Adrenal gland (tissue), 12 donors: ENCODE measurements around the gene PLEKHD1. TPM values are rescaled to one million over a fixed set of nuclear protein-coding genes. Genes with fewer than 3 reads are reported as not detected.
A peak's percentile ranks its signal among the peaks of the same experiment; 100 is the strongest.

Experiments
- DNase-seq, 7 donors: peaks; one replicate each; pipeline ENCODE4 v3.0.0-alpha.2; 2019 to 2020
- H3K27ac ChIP-seq, 5 donors: fragments of 200-600 bp; sonication (generic) in 4 of 5; 1 replicate in 3 of 5; 2 replicates in 2 of 5; pipeline versions ENCODE4 v1.5.1 to v1.8.0; 2016 to 2020; ENCODE audit warnings: mild to moderate bottlenecking in 1 of 5
- H3K27me3 ChIP-seq: fragments of 200-600 bp; 2 replicates; pipeline ENCODE4 v1.8.0; 2021
- H3K36me3 ChIP-seq, 2 donors: fragments of 200-600 bp; replicated peaks in 1 of 2; 1 replicate in 1 of 2; 2 replicates in 1 of 2; pipeline versions ENCODE4 v1.5.1 to v1.8.0; 2018 to 2022
- H3K4me1 ChIP-seq, 2 donors: fragments of 200-600 bp; replicated peaks in 1 of 2; 1 replicate in 1 of 2; 2 replicates in 1 of 2; pipeline versions ENCODE4 v1.5.1 to v1.8.0; 2018 to 2021
- H3K4me3 ChIP-seq, 4 donors: fragments of 200-600 bp; sonication (generic) in 3 of 4; one replicate each; pipeline ENCODE4 v1.5.1; 2016 to 2018
- H3K9me3 ChIP-seq, 3 donors: fragments of 200-600 bp; sonication (generic) in 1 of 3; replicated peaks in 1 of 3; 1 replicate in 2 of 3; 2 replicates in 1 of 3; pipeline versions ENCODE4 v1.5.1 to v1.8.0; 2016 to 2021
- CTCF ChIP-seq, 6 experiments: fragments of 450-650 bp in 4 of 6; fragments of 200-600 bp in 2 of 6; sonication (generic) in 1 of 6; IDR thresholded peaks; 1 replicate in 5 of 6; 2 replicates in 1 of 6; pipeline versions ENCODE4 v1.5.1 to v1.8.0; 2016 to 2021; ENCODE audit warnings: antibody characterized with exemption in 6 of 6, mild to moderate bottlenecking in 2 of 6, moderate library complexity in 1 of 6
- POLR2A ChIP-seq, 2 donors: fragments of 450-650 bp; IDR thresholded peaks; one replicate each; pipeline ENCODE4 v1.6.1; 2017; ENCODE audit warnings: antibody characterized with exemption in 2 of 2, mild to moderate bottlenecking in 2 of 2, moderate library complexity in 1 of 2
- WGBS, 4 donors: extraction: QIAGEN DNeasy Blood & Tissue Kit in 2 of 4; methylation state at CpG; one replicate each; pipeline versions ENCODE4 v1.1.5 to v1.1.7; 2013 to 2017; 5-methylcytosine and 5-hydroxymethylcytosine counted together
- intact Hi-C, 2 donors: fragments of 100-400 bp; cut with DNase I; formaldehyde crosslinking; loops; one replicate each; pipeline versions ENCODE4 v1.14.1 to v1.15.0; 2022 to 2023
- polyA plus RNA-seq, 3 donors: library from polyadenylated mRNA; stranded (reverse); fragments of 200-250 nt in 2 of 3; fragments of 350-450 nt in 1 of 3; fragmentation: Illumina TruSeq in 1 of 3; extraction: RNeasy Lipid Tissue Mini Kit (QIAGEN cat#74804) in 1 of 3; gene quantifications; one replicate each; pipeline ENCODE4 v1.2.3, GENCODE V29; 2013 to 2014
- total RNA-seq, 9 donors: library from RNA; depleted of rRNA in 4 of 9; stranded (reverse); fragments of >200 nt in 4 of 9; fragments of 120-200 nt in 1 of 9; fragmentation: NEBNext Ultra II Directional in 1 of 9; extraction: Animal tissue kit (Norgen Biotek cat#: 25700) in 1 of 9; gene quantifications; one replicate each; pipeline versions ENCODE4 v1.1.0 to v1.2.4, GENCODE V29; 2013 to 2023
- donor health status: healthy with polysubstance abuse.
- donor health status: Bipolar disorder and iron deficiency.
- donor health status: DM: yes; HTN: yes; CAD: no.
- donor health status: DM: no; HTN: no; CAD: no.
- donor health status: DM: no; HTN: no; CAD: no.
- donor health status: DM: yes; HTN: yes; CAD: no.

The PLEKHD1 gene
- total and polyA plus RNA-seq, 12 donors: 0.04 to 0.25 (median 0.14) TPM; not detected in 3

GRCh38 chr14:69548566-69548965 lies 64.0 kb downstream of the PLEKHD1 start:
- peaks cover 27% of the 10 kb centered on the region for H3K27me3 ChIP-seq
- no peaks in the 10 kb centered on the region for H3K4me1 ChIP-seq
- no peak for DNase-seq
- no peak for TF ChIP-seq POLR2A (IDR thresholded peaks at IDR 0.05)
- no peak for TF ChIP-seq CTCF (IDR thresholded peaks at IDR 0.05)
- 80 to 86% (median 83%) methylated on average over 8 of the region's 8 CpGs for WGBS, 4 donors
- no peaks in the 10 kb centered on the region for H3K36me3 ChIP-seq
- no peak overlapping the region for H3K27ac ChIP-seq
- no peak overlapping the region for H3K4me3 ChIP-seq
- intact Hi-C loops: no loop called here
- no peaks in the 10 kb centered on the region for H3K9me3 ChIP-seq

GRCh38 chr14:69551511-69551910 lies 67.0 kb downstream of the PLEKHD1 start:
- 49 to 87% (median 71%) methylated on average over 2 of the region's 2 CpGs for WGBS, 4 donors
- H3K4me1 ChIP-seq: no peaks in the 10 kb centered on the region
- peaks cover 27% of the 10 kb centered on the region for H3K27me3 ChIP-seq
- DNase-seq: no peak
- no peaks in the 10 kb centered on the region for H3K36me3 ChIP-seq
- no peak overlapping the region for H3K27ac ChIP-seq
- H3K4me3 ChIP-seq: no peak overlapping the region
- no peaks in the 10 kb centered on the region for H3K9me3 ChIP-seq
- TF ChIP-seq CTCF (IDR thresholded peaks at IDR 0.05): no peak
- no peak for TF ChIP-seq POLR2A (IDR thresholded peaks at IDR 0.05)
- intact Hi-C loops: no loop called here

- intact Hi-C loops: no loop called here
- no peak overlapping the region for H3K4me3 ChIP-seq
- WGBS, 4 donors: 46 to 63% (median 50%) methylated on average over 1 of the region's 1 CpG
- H3K36me3 ChIP-seq: no peaks in the 10 kb centered on the region
- TF ChIP-seq CTCF (IDR thresholded peaks at IDR 0.05): no peak
- TF ChIP-seq POLR2A (IDR thresholded peaks at IDR 0.05): no peak
- H3K27me3 ChIP-seq: peaks cover 21% of the 10 kb centered on the region
- H3K9me3 ChIP-seq: no peaks in the 10 kb centered on the region
- no peak overlapping the region for H3K27ac ChIP-seq
- no peaks in the 10 kb centered on the region for H3K4me1 ChIP-seq
- peak in 2 of 7 donors; percentile 21 to 34 for DNase-seq
Observed at GRCh38 chr14:69553252-69553651, 68.7 kb downstream of the PLEKHD1 start.

- peaks cover 11% of the 10 kb centered on the region for H3K27me3 ChIP-seq
- no peak overlapping the region for H3K4me3 ChIP-seq
- DNase-seq: peak in 5 of 7 donors; percentile 38 to 80 (median 72)
- intact Hi-C loops: no loop called here
- H3K36me3 ChIP-seq: no peaks in the 10 kb centered on the region
- no peak overlapping the region for H3K27ac ChIP-seq
- TF ChIP-seq POLR2A (IDR thresholded peaks at IDR 0.05) (no peak), CTCF (IDR thresholded peaks at IDR 0.05) (no peak)
- 29 to 44% (median 34%) methylated on average over 4 of the region's 4 CpGs for WGBS, 4 donors
- H3K9me3 ChIP-seq: no peaks in the 10 kb centered on the region
- no peaks in the 10 kb centered on the region for H3K4me1 ChIP-seq
Observed at GRCh38 chr14:69554500-69554899, 70.0 kb downstream of the PLEKHD1 start.
